SK-N-SH (cell line): ENCODE measurements around the gene RARB.

Experiments
- CHD2 ChIP-seq: fragments of 150-350 bp; IDR thresholded peaks from 2 replicates; pipeline ENCODE4 v1.6.1; 2018; ENCODE audit warnings: low read length; ENCODE audit not compliant: partially characterized antibody
- EP300 ChIP-seq, 2 experiments: IDR thresholded peaks; 2 replicates each; pipeline versions ENCODE4 v1.4.0 to v1.6.1; 2012; ENCODE audit warnings: borderline replicate concordance in 1 of 2, low read depth in 1 of 2, low read length in 1 of 2
- GABPA ChIP-seq: IDR thresholded peaks from 2 replicates; pipeline ENCODE4 v1.4.0; 2012; ENCODE audit warnings: low read depth, mild to moderate bottlenecking
- GATA2 ChIP-seq: sonication (generic); formaldehyde crosslinking; IDR thresholded peaks from 2 replicates; pipeline ENCODE4 v1.5.0; 2020; ENCODE audit warnings: mild to moderate bottlenecking, missing genetic modification reagents
- NFIC ChIP-seq: IDR thresholded peaks from 2 replicates; pipeline ENCODE4 v1.4.0; 2012; ENCODE audit warnings: borderline replicate concordance
- RAD21 ChIP-seq: IDR thresholded peaks from 2 replicates; pipeline ENCODE4 v1.6.1; 2012; ENCODE audit warnings: mild to moderate bottlenecking, low read length
- SIN3A ChIP-seq: IDR thresholded peaks from 2 replicates; pipeline ENCODE4 v1.6.1; 2012; ENCODE audit warnings: low read depth, mild to moderate bottlenecking, low read length, moderate library complexity, borderline replicate concordance
- TF ChIP-seq, protein P1 (sequence below): fragments of 200-600 bp; sonication (generic); IDR thresholded peaks from 2 replicates; pipeline ENCODE4 v1.6.1; 2017; ENCODE audit warnings: antibody characterized with exemption, mild to moderate bottlenecking, moderate library complexity

DNA sequence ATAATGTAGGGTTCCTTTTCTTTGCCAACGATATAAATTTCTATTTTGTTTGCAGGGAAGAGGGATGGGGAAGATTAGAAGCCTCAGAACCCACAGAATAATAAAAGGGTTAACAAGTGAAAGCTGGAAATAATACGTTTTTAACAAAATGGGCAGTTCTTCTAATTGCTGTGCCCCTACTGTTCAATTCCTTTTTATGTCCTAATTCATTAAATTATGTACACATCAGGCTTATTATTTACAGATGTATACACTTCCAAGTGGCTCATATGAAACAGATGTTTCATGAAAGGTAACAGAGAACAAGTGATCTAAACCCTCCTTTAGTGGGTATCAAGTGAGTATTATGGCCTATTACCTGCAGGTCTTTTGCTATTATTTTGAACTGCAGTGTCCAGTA is 16.2 kb downstream of the RARB start:
- TF ChIP-seq, protein P1, sequence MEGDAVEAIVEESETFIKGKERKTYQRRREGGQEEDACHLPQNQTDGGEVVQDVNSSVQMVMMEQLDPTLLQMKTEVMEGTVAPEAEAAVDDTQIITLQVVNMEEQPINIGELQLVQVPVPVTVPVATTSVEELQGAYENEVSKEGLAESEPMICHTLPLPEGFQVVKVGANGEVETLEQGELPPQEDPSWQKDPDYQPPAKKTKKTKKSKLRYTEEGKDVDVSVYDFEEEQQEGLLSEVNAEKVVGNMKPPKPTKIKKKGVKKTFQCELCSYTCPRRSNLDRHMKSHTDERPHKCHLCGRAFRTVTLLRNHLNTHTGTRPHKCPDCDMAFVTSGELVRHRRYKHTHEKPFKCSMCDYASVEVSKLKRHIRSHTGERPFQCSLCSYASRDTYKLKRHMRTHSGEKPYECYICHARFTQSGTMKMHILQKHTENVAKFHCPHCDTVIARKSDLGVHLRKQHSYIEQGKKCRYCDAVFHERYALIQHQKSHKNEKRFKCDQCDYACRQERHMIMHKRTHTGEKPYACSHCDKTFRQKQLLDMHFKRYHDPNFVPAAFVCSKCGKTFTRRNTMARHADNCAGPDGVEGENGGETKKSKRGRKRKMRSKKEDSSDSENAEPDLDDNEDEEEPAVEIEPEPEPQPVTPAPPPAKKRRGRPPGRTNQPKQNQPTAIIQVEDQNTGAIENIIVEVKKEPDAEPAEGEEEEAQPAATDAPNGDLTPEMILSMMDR, result no peak
- no peak for TF ChIP-seq NFIC
- TF ChIP-seq RAD21, result peak; percentile 2; the same call in 1 of the 2 replicates
- TF ChIP-seq EP300 (IDR thresholded peaks at IDR 0.05; ENCODE audit: borderline replicate concordance in 1 of 2, low read depth in 1 of 2, low read length in 1 of 2), result peak in 1 of 2 experiments; percentile 83; a peak in 2 of 4 replicates
- no peak for TF ChIP-seq SIN3A
- peak; percentile 30 for TF ChIP-seq CHD2
- TF ChIP-seq GATA2 (CRISPR knock-in tag), result no peak
- no peak for TF ChIP-seq GABPA
